ENCODE measurements around the gene CD4. TPM values are rescaled to one million over a fixed set of nuclear protein-coding genes. Genes with fewer than 3 reads are reported as not detected.

The CD4 gene
- total and polyA plus RNA-seq, 2 donors = 11.5 to 21.5 TPM

- peak overlapping the region; percentile 28 for H3K27ac ChIP-seq (ENCODE audit: low read depth)
- WGBS = 17% methylated on average over 14 of the region's 14 CpGs
- H3K4me1 ChIP-seq (ENCODE audit: insufficient read depth) = no peaks in the 10 kb centered on the region
- no peak for DNase-seq (ENCODE audit: extremely low spot score)
- no peak overlapping the region for H3K4me3 ChIP-seq (ENCODE audit: low read depth, low read length)
- H3K36me3 ChIP-seq (ENCODE audit: insufficient read depth) = no peaks in the 10 kb centered on the region
Observed at GRCh38 chr12:6778217-6778573, 11.1 kb upstream of the CD4 start.

- peak; percentile 92 for DNase-seq (ENCODE audit: extremely low spot score)
- Histone ChIP-seq H3K36me3 (ENCODE audit: insufficient read depth) (no peaks in the 10 kb centered on the region), H3K27ac (ENCODE audit: low read depth) (peak overlapping the region; percentile 28), H3K4me3 (ENCODE audit: low read depth, low read length) (peak overlapping the region; percentile 6), H3K4me1 (ENCODE audit: insufficient read depth) (no peaks in the 10 kb centered on the region)
- WGBS = 3% methylated on average over 35 of the region's 35 CpGs
Observed at GRCh38 chr12:6778574-6779550, 10.5 kb upstream of the CD4 start.

- no peak overlapping the region for H3K27ac ChIP-seq (ENCODE audit: low read depth)
- no peak overlapping the region for H3K4me3 ChIP-seq (ENCODE audit: low read depth, low read length)
- 88% methylated on average over 6 of the region's 6 CpGs for WGBS
- H3K4me1 ChIP-seq (ENCODE audit: insufficient read depth) = no peaks in the 10 kb centered on the region
- no peak for DNase-seq (ENCODE audit: extremely low spot score)
- H3K36me3 ChIP-seq (ENCODE audit: insufficient read depth) = no peaks in the 10 kb centered on the region
Observed at GRCh38 chr12:6779708-6780432, 9.5 kb upstream of the CD4 start.

GRCh38 chr12:6780573-6780972, 8.8 kb upstream of the CD4 start:
- H3K4me3 ChIP-seq (ENCODE audit: low read depth, low read length) = no peak overlapping the region
- H3K4me1 ChIP-seq (ENCODE audit: insufficient read depth) = no peaks in the 10 kb centered on the region
- H3K27ac ChIP-seq (ENCODE audit: low read depth) = no peak overlapping the region
- no peaks in the 10 kb centered on the region for H3K36me3 ChIP-seq (ENCODE audit: insufficient read depth)
- no peak for DNase-seq (ENCODE audit: extremely low spot score)
- WGBS = 85% methylated on average over 6 of the region's 6 CpGs

GRCh38 chr12:6782119-6782518, 7.2 kb upstream of the CD4 start:
- no peak for DNase-seq (ENCODE audit: extremely low spot score)
- Histone ChIP-seq H3K4me1 (ENCODE audit: insufficient read depth) (no peaks in the 10 kb centered on the region), H3K36me3 (ENCODE audit: insufficient read depth) (no peaks in the 10 kb centered on the region), H3K27ac (ENCODE audit: low read depth) (no peak overlapping the region), H3K4me3 (ENCODE audit: low read depth, low read length) (no peak overlapping the region)
- 70% methylated on average over 6 of the region's 6 CpGs for WGBS

- H3K4me3 ChIP-seq (ENCODE audit: low read depth, low read length) = no peak overlapping the region
- H3K36me3 ChIP-seq (ENCODE audit: insufficient read depth) = no peaks in the 10 kb centered on the region
- no peak overlapping the region for H3K27ac ChIP-seq (ENCODE audit: low read depth)
- WGBS = 74% methylated on average over 10 of the region's 10 CpGs
- H3K4me1 ChIP-seq (ENCODE audit: insufficient read depth) = no peaks in the 10 kb centered on the region
- no peak for DNase-seq (ENCODE audit: extremely low spot score)
Observed at GRCh38 chr12:6782850-6783566, 6.3 kb upstream of the CD4 start.

GRCh38 chr12:6783828-6784227, 5.5 kb upstream of the CD4 start:
- 92% methylated on average over 9 of the region's 9 CpGs for WGBS
- H3K36me3 ChIP-seq (ENCODE audit: insufficient read depth) = no peaks in the 10 kb centered on the region
- H3K4me3 ChIP-seq (ENCODE audit: low read depth, low read length) = no peak overlapping the region
- H3K27ac ChIP-seq (ENCODE audit: low read depth) = no peak overlapping the region
- no peaks in the 10 kb centered on the region for H3K4me1 ChIP-seq (ENCODE audit: insufficient read depth)
- DNase-seq (ENCODE audit: extremely low spot score) = no peak

GRCh38 chr12:6784296-6784695, 5.0 kb upstream of the CD4 start:
- H3K36me3 ChIP-seq (ENCODE audit: insufficient read depth) = no peaks in the 10 kb centered on the region
- DNase-seq (ENCODE audit: extremely low spot score) = no peak
- H3K4me1 ChIP-seq (ENCODE audit: insufficient read depth) = no peaks in the 10 kb centered on the region
- WGBS = 70% methylated on average over 5 of the region's 5 CpGs
- no peak overlapping the region for H3K4me3 ChIP-seq (ENCODE audit: low read depth, low read length)
- H3K27ac ChIP-seq (ENCODE audit: low read depth) = no peak overlapping the region

- DNase-seq (ENCODE audit: extremely low spot score) = no peak
- Histone ChIP-seq H3K36me3 (ENCODE audit: insufficient read depth) (no peaks in the 10 kb centered on the region), H3K4me3 (ENCODE audit: low read depth, low read length) (no peak overlapping the region), H3K4me1 (ENCODE audit: insufficient read depth) (no peaks in the 10 kb centered on the region), H3K27ac (ENCODE audit: low read depth) (no peak overlapping the region)
- 71% methylated on average over 5 of the region's 5 CpGs for WGBS
Observed at GRCh38 chr12:6784761-6785160, 4.6 kb upstream of the CD4 start.

GRCh38 chr12:6786416-6787094, 2.8 kb upstream of the CD4 start:
- no peak overlapping the region for H3K4me3 ChIP-seq (ENCODE audit: low read depth, low read length)
- H3K27ac ChIP-seq (ENCODE audit: low read depth) = no peak overlapping the region
- H3K36me3 ChIP-seq (ENCODE audit: insufficient read depth) = no peaks in the 10 kb centered on the region
- no peak for DNase-seq (ENCODE audit: extremely low spot score)
- H3K4me1 ChIP-seq (ENCODE audit: insufficient read depth) = no peaks in the 10 kb centered on the region
- 69% methylated on average over 9 of the region's 9 CpGs for WGBS

GRCh38 chr12:6787309-6787708, 2.0 kb upstream of the CD4 start:
- Histone ChIP-seq H3K27ac (ENCODE audit: low read depth) (no peak overlapping the region), H3K4me3 (ENCODE audit: low read depth, low read length) (no peak overlapping the region), H3K4me1 (ENCODE audit: insufficient read depth) (no peaks in the 10 kb centered on the region), H3K36me3 (ENCODE audit: insufficient read depth) (no peaks in the 10 kb centered on the region)
- DNase-seq (ENCODE audit: extremely low spot score) = no peak
- WGBS = 92% methylated on average over 5 of the region's 5 CpGs

- no peak overlapping the region for H3K4me3 ChIP-seq (ENCODE audit: low read depth, low read length)
- H3K27ac ChIP-seq (ENCODE audit: low read depth) = no peak overlapping the region
- 79% methylated on average over 12 of the region's 12 CpGs for WGBS
- H3K36me3 ChIP-seq (ENCODE audit: insufficient read depth) = no peaks in the 10 kb centered on the region
- DNase-seq (ENCODE audit: extremely low spot score) = no peak
- no peaks in the 10 kb centered on the region for H3K4me1 ChIP-seq (ENCODE audit: insufficient read depth)
Observed at GRCh38 chr12:6790496-6791150, 1.3 kb downstream of the CD4 start.

Data from urinary bladder (tissue), 4 donors.